MCF 10A (cell line): Measurements from ENCODE around the gene PEX14. TPM values are rescaled to one million over a fixed set of nuclear protein-coding genes. Genes with fewer than 3 reads are reported as not detected.
A peak's percentile ranks its signal among the peaks of the same experiment; 100 is the strongest.

Source experiments
- BruUV-seq: library from RNA; stranded (reverse); fragments of 400-500 nt; replicated peaks from 2 replicates; lab custom pipeline; 2021; lab: Mats Ljungman, UMichigan
- CTCF ChIA-PET: fragments of 300-600 bp; sonication (Branson Sonifier 250); formaldehyde crosslinking; extraction: SDS; loops from one replicate; lab custom pipeline; 2021; ENCODE audit warnings: antibody characterized with exemption, inconsistent platforms; lab: Yijun Ruan, JAX
- POLR2A ChIA-PET: fragments of 300-600, 350-650 bp; sonication (Branson Sonifier 250); formaldehyde crosslinking; extraction: SDS; loops from one replicate; lab custom pipeline; 2020; ENCODE audit warnings: antibody characterized with exemption, inconsistent platforms; lab: Yijun Ruan, JAX
- DNase-seq: peaks from one replicate; pipeline ENCODE4 v3.0.0-alpha.2; 2018; ENCODE audit not compliant: unreplicated experiment
- H3K27ac Mint-ChIP-seq: one replicate; pipeline ENCODE4 v1.8.0; 2022; ENCODE audit warnings: mild to moderate bottlenecking, low read depth, mixed read lengths; ENCODE audit not compliant: unreplicated experiment
- H3K27me3 Mint-ChIP-seq: one replicate; pipeline ENCODE4 v1.8.0; 2022; ENCODE audit warnings: mixed read lengths; ENCODE audit not compliant: insufficient read depth, unreplicated experiment
- H3K36me3 Mint-ChIP-seq: one replicate; pipeline ENCODE4 v1.8.0; 2022; ENCODE audit warnings: mild to moderate bottlenecking, moderate library complexity, mixed read lengths; ENCODE audit not compliant: insufficient read depth, unreplicated experiment
- H3K4me1 Mint-ChIP-seq: one replicate; pipeline ENCODE4 v1.8.0; 2022; ENCODE audit warnings: mixed read lengths; ENCODE audit not compliant: insufficient read depth, unreplicated experiment
- H3K4me3 Mint-ChIP-seq: one replicate; pipeline ENCODE4 v1.8.0; 2022; ENCODE audit warnings: mild to moderate bottlenecking, moderate library complexity, mixed read lengths; ENCODE audit not compliant: unreplicated experiment
- H3K9me3 Mint-ChIP-seq: one replicate; pipeline ENCODE4 v1.8.0; 2022; ENCODE audit warnings: mixed read lengths; ENCODE audit not compliant: unreplicated experiment
- intact Hi-C: fragments of 100-400 bp; cut with micrococcal nuclease; formaldehyde crosslinking; loops from 2 replicates; pipeline ENCODE4 v1.14.1; 2022
- total RNA-seq: library from RNA; stranded (reverse); gene quantifications from 2 replicates; pipeline ENCODE4 v1.2.3, GENCODE V29; 2022
- TF ChIP-seq, protein P1 (sequence below): fragments of 200-600 bp; IDR thresholded peaks from one replicate; pipeline ENCODE4 v1.8.0; 2022; ENCODE audit warnings: antibody characterized with exemption, mild to moderate bottlenecking; ENCODE audit not compliant: unreplicated experiment

The PEX14 gene
- total RNA-seq, 1 experiment from 2014 or later: 22.2 TPM

DNA sequence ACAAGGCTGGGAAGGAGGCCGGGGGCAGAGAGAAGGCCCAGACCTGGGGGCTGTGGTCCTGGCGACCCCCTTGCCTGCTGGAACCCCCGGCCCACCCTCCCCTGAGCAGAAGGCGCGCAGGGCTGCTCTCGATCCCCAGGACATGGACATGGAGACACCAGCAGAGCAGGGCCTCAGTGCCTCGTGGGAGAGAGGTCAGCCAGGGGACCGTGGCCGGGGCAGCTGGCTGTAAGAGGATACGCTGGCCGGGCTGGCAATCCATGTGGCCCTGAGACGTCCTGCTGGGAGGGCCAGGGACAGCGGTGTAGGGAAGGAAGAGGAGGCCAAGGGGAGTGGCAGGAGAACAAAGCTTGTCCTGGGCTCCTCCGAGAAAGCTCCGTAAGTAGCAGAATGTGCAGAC, 189.5 kb downstream of the PEX14 start:
- CTCF ChIA-PET: no interaction called here

DNA sequence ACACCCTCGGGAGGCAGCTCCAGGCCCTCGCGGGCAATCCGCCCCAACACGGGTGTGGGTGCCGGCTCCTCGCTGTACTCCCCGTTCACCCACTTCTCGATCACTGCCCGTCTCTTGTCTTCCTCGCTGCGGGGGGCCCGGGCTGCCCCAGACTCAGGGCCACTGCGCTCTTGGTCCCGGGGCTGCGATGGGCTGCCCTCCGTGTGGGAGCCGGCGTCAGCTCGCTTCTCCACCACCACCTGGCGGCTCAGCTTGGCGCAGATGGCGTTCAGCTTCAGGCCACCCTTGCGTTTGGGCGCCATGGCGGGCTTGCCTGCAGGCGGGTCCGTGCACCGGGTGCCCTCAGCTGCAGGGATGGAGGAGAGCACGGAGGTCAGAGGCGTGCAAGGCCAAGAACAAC, 190.5 kb downstream of the PEX14 start:
- BruUV-seq: no TSS peak
- CTCF ChIA-PET: interaction anchor here (1.2 kb wide), 1 partner anchor 157 kb away, joined by 3 read pairs; no protein-coding TSS in a partner anchor
- POLR2A ChIA-PET: interaction anchor here (0.5 kb wide), 1 partner anchor 215 kb away, joined by 3 read pairs; no protein-coding TSS in a partner anchor
- no peaks in the 10 kb centered on the region for H3K9me3 Mint-ChIP-seq
- no peak for DNase-seq
- H3K4me1 Mint-ChIP-seq: no peaks in the 10 kb centered on the region
- H3K27ac Mint-ChIP-seq: no peak overlapping the region
- TF ChIP-seq, protein P1, sequence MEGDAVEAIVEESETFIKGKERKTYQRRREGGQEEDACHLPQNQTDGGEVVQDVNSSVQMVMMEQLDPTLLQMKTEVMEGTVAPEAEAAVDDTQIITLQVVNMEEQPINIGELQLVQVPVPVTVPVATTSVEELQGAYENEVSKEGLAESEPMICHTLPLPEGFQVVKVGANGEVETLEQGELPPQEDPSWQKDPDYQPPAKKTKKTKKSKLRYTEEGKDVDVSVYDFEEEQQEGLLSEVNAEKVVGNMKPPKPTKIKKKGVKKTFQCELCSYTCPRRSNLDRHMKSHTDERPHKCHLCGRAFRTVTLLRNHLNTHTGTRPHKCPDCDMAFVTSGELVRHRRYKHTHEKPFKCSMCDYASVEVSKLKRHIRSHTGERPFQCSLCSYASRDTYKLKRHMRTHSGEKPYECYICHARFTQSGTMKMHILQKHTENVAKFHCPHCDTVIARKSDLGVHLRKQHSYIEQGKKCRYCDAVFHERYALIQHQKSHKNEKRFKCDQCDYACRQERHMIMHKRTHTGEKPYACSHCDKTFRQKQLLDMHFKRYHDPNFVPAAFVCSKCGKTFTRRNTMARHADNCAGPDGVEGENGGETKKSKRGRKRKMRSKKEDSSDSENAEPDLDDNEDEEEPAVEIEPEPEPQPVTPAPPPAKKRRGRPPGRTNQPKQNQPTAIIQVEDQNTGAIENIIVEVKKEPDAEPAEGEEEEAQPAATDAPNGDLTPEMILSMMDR: no peak
- intact Hi-C loops: no loop called here
- H3K27me3 Mint-ChIP-seq: no peaks in the 10 kb centered on the region
- peaks cover 6% of the 10 kb centered on the region for H3K36me3 Mint-ChIP-seq
- no peak overlapping the region for H3K4me3 Mint-ChIP-seq

More for the DNA sequence above, 189.5 kb downstream of the PEX14 start:
- Mint-ChIP-seq H3K4me3 (no peak overlapping the region), H3K27me3 (no peaks in the 10 kb centered on the region), H3K36me3 (peaks cover 6% of the 10 kb centered on the region), H3K4me1 (no peaks in the 10 kb centered on the region), H3K9me3 (no peaks in the 10 kb centered on the region), H3K27ac (no peak overlapping the region)
- TF ChIP-seq, protein P1: no peak
- BruUV-seq: no TSS peak
- intact Hi-C loops: no loop called here
- no peak for DNase-seq
- POLR2A ChIA-PET: no interaction called here

DNA sequence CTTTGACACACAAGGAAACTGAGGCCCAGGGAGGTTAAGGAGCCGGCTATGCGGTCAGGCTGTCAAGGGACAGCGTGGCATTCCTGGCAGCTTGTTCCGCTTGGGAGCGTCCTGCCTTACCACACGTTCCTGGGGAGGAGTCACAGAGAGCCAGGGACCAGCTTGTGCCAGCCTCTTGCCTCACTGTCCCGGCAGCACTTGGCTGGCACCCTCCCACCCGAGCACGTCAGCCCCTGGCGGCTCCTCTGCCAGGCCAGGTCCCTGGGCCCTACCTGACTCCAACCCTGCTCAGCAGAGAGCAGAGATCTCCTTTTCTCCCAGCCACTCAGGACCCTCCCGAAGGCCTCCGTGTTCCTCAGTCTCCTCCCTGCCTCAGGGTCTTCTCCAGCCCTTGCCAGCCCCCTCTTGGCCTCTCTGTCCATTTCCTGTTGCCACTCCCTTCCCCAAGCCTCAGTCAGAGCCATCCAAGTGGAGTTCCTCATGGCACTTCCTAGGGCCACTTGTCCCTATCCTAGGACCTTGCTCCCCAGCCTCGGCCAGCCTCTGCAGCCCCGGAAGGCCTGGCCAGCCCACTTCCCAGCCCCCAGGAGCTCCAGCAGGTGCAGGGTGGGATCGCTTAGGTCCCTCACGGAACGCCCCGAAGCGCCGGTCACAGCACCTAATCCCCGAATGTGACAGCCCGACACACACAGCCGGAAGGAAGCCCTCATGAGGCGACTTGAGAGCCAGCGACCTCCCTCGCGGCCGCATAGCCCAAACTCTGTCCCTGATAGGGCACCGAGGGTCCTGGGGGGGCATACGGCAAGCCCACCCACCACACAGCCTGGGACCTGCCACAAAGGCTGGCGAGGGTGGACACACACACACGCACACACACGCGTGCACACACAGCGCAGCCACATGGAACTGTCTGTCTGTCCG, 191.4 kb downstream of the PEX14 start:
- DNase-seq: peak; percentile 30
- TF ChIP-seq, protein P1: no peak
- Mint-ChIP-seq H3K36me3 (peaks cover 6% of the 10 kb centered on the region), H3K9me3 (no peaks in the 10 kb centered on the region), H3K27me3 (no peaks in the 10 kb centered on the region), H3K27ac (no peak overlapping the region), H3K4me1 (no peaks in the 10 kb centered on the region), H3K4me3 (no peak overlapping the region)
- ChIA-PET CTCF (no interaction called here), POLR2A (interaction anchor here (0.6 kb wide), 1 partner anchor 236 kb away, joined by 3 read pairs; the partner anchor contains the start of gene CENPS)
- intact Hi-C loops: no loop called here
- no TSS peak for BruUV-seq
